GM10248 (cell line): Measurements from ENCODE around the gene PTPRN2.

Source experiments
- CTCF ChIA-PET: fragments of 300-600 bp; sonication (Branson Sonifier 250); formaldehyde crosslinking; extraction: SDS; loops from one replicate; lab custom pipeline; 2021; ENCODE audit warnings: antibody characterized with exemption; lab: Yijun Ruan, JAX
- POLR2A ChIA-PET: fragments of 350-650 bp; sonication (Branson Sonifier 250); formaldehyde crosslinking; extraction: SDS; loops from one replicate; lab custom pipeline; 2020; ENCODE audit warnings: antibody characterized with exemption; lab: Yijun Ruan, JAX
- DNase-seq: peaks from one replicate; pipeline ENCODE4 v3.0.0; 2012; ENCODE audit errors: extremely low spot score
- TF ChIP-seq, protein P1 (sequence below): IDR thresholded peaks from 2 replicates; pipeline ENCODE4 v1.5.1; 2012; ENCODE audit warnings: mild to moderate bottlenecking, low read depth; ENCODE audit errors: extremely low read depth, missing control alignments, control extremely low read depth

The PTPRN2 gene

DNA sequence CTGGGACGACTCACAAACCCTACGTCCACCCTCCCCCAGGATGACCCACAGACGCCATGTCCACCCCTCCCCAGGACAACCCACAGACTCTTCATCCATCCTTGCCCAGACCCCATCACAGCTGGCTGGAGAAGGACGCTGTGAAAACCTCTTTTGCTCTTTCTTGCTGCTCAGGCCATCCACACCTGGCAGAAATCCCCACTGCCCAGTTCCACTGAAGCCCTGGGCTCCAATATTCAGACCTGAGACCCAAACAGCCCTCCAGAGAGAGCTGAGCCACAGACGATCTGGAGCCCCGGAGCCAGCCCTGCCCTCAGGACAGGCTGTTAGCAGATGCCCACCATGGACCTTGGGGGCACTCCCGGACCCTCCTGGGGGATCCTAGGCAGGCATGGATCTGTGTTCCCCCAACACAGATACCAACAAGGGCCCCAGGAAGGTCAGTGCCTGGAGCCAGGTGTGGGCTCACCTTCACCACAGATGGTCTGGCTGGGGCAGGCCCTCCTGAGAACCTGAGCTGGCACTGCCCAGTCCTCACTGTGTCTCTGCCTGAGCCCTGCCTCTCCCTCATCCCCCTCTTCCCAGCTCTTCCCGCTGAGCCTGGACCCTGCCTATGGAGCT, 226.2 kb downstream of the PTPRN2 start:
- POLR2A ChIA-PET, result no interaction called here
- no peak for DNase-seq
- TF ChIP-seq, protein P1, sequence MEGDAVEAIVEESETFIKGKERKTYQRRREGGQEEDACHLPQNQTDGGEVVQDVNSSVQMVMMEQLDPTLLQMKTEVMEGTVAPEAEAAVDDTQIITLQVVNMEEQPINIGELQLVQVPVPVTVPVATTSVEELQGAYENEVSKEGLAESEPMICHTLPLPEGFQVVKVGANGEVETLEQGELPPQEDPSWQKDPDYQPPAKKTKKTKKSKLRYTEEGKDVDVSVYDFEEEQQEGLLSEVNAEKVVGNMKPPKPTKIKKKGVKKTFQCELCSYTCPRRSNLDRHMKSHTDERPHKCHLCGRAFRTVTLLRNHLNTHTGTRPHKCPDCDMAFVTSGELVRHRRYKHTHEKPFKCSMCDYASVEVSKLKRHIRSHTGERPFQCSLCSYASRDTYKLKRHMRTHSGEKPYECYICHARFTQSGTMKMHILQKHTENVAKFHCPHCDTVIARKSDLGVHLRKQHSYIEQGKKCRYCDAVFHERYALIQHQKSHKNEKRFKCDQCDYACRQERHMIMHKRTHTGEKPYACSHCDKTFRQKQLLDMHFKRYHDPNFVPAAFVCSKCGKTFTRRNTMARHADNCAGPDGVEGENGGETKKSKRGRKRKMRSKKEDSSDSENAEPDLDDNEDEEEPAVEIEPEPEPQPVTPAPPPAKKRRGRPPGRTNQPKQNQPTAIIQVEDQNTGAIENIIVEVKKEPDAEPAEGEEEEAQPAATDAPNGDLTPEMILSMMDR, result no peak
- CTCF ChIA-PET, result no interaction called here

DNA sequence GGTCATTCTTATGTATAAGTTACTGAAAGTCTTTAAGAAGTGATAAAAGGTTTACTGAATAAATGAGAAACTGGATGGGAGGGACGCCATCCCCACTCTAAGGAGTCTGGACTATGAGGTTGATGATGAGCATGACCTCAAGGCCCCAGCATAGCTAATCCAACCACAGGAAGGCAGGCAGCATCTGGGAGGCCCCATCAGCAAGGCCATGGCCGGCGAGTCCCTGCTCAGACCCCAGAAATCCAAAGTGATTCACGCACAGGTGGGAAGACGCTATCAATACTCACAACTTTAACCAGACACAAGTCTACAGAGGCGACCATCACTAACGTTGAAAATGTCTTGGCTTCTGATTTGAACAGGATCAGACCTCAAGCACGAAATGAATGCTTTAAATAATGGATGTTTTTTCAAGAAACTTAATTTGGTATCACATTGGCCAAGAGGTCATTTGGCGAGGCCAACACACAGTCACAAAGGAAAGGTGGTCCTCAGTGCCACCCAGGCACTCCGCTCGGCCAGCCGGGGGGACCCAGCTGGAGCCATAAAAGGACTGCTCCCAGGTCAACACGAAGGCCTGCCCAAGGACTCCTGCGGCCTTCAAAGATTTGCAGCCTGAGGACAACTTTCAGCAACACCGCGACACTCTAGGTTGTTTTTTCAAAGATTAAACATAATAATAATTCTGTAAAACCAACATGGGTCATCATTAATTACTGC, 228.5 kb downstream of the PTPRN2 start:
- CTCF ChIA-PET, result no interaction called here
- POLR2A ChIA-PET, result no interaction called here
- TF ChIP-seq, protein P1, result no peak
- no peak for DNase-seq

DNA sequence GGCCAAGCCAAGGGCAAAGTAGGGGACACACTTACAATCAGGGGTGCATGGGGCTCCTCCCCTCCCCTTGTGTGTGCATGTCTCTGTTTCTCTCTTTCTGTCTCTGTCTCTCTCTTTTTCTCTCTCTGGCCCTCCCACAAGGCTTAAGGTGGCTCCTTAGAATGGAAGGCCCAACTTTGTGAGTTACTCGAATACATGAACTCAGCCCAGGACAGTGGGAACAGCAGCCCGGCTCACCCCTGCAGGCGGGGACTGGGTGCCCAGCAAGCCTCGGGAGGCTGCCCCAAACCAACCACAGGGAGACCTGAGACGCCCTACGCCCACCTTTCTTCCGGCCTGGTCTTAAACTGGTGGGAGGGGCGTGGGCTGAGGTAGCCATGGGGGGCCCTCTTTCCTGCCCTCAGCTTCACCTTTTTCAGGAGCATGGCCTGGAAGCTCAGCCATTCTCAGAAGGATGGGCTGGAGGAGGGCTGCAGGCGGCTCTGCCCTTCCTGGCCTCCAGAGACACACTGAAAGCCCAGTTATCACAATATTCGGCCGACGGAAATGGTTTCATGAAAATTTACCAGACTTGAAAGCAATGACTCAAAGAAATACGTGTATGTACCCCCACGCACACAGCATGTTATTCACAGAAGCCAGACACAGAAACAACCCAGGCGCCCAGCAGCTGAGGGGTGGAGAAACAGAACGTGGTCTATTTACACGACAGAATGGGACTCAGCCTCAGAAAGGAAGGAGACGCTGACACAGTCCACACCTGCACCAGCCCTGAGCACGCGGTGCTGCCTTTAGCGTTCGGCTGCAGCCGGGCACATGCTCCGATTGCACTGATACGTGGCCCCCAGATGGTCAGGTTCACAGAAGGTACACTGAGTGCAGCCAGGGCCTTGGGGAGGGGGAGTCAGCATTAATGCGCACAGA, 229.5 kb downstream of the PTPRN2 start:
- TF ChIP-seq, protein P1, result no peak
- CTCF ChIA-PET, result no interaction called here
- POLR2A ChIA-PET, result no interaction called here
- DNase-seq, result no peak

DNA sequence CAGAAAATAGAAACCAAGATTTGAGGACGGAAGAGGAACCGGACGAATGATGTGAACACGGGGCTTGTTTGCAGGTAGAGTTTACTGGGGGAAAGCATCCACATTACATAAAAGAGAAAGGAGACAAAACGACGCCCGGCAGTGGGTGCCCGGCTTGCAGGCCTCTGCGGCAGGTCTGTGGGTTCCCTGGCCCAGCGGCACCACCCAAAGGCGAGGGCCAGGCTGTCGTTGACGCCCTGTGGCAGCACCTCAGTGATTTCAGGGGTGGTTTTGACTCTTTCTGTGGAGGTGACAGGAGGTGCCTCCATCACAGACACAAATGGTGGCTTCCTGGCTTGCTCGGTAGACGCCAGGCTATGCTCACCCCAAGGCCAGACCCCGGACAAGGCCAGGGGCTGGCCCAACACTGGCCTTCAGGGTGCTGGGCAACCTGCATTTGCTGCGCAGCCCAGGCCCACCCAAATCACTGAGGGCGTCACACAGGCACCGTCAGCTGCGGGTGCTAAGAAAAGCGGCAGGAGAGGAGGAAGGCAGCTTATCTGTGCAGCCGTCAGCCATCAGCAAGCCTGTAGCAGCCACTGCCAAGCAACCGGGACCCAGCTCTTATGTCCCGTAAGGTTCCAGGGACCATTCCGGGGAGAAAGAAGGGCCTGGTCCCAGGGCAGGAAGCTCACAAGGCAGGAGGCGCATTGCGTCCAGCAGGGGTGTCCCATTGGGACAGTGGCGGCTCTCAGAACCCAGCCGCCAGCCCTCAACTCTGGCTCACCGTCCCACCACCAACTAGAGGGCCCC, 230.3 kb downstream of the PTPRN2 start:
- CTCF ChIA-PET, result no interaction called here
- TF ChIP-seq, protein P1, result no peak
- POLR2A ChIA-PET, result no interaction called here
- no peak for DNase-seq

DNA sequence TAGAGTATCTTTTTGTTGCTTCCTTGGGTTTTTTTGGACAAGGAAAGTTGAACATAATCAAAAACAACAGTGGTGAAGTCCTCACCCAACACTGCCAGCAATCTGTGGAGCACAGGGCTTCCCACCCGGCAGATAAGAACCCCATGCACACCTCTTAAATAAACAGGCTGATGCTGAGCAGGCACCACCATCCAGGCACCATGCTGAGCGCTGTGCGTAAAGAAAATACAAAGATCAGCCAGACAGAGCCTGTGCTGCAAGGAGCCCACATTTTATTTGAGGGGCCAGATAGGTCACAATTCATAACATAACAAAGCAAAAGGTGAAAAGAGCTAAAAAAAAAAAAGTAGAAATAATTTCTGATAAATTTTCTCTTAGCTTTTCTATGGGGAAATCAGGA, 231.2 kb downstream of the PTPRN2 start:
- ChIA-PET POLR2A (no interaction called here), CTCF (no interaction called here)
- TF ChIP-seq, protein P1, result no peak
- no peak for DNase-seq
